ENCODE data around the gene RNF11. TPM values are rescaled to one million over a fixed set of nuclear protein-coding genes. Genes with fewer than 3 reads are reported as not detected.

Gene RNF11
- total and polyA plus RNA-seq, 11 donors = 42.4 to 143 (median 107) TPM

DNA sequence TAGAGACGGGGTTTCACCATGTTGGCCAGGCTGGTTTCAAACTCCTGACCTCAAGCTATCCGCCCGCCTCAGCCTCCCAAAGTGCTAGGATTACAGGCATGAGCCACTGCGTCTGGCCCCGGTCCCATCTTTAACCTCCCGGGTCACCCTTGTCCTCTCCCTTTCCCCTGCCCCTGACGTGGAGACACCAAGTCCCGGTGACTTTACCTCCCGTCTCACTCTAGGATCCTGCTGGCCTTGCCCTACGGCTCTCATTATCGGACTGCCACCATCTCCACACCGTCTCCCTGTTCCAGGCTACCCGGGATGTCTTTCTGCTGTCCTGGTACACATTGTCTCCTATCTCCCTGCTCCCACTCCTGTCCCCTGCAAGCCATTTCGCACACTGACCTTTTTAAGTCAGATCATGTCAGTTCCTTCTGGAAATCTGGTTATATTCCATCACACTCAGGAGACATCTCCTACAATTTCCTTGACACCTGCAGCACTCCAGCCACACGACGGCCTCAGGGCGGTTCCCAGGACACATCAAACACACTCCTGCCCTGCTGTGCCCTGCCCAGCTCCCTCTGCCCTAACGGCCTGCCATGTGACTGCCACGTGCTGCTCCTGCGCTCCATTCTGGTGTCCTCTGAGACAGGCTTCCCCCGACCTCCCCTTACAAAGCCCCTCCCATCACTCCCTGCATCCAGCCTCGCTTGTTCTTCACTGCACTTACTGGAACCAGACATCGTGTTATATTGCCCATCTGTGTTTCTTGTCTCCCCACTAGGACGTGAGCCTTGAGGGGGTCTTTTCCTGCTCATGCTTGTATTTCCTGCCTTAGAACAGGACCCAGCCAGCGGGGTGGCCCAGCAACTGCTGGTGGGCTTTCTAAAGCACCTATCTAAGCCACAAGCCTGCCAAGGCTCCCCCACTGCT lies 61.6 kb downstream of the RNF11 start:
- Histone ChIP-seq H3K9me3 (no peaks in the 10 kb centered on the region), H3K36me3 (no peaks in the 10 kb centered on the region), H3K4me3 (peak overlapping the region in 11 of 12 donors; percentile 19 to 74 (median 51)), H3K27me3 (no peaks in the 10 kb centered on the region), H3K4me1 (peaks cover 0 to 16% (median 11%) of the 10 kb centered on the region in 12 donors), H3K27ac (peak overlapping the region in 4 of 12 donors; percentile 1 to 27 (median 8))
- intact Hi-C loops (cut with DNase I) = loop anchor here in 9 of 10 donors (2.0 to 10.0 kb wide), 6 partner anchors 60 to 105 kb away; partner anchors contain the start of gene RNF11 (in 5 of the 9)
- DNase-seq (no peak), ATAC-seq (peak; percentile 7 to 31 (median 21))
- 71 to 77% (median 73%) methylated on average over 25 of the region's 25 CpGs for WGBS, 4 donors
- TF ChIP-seq, protein P1, sequence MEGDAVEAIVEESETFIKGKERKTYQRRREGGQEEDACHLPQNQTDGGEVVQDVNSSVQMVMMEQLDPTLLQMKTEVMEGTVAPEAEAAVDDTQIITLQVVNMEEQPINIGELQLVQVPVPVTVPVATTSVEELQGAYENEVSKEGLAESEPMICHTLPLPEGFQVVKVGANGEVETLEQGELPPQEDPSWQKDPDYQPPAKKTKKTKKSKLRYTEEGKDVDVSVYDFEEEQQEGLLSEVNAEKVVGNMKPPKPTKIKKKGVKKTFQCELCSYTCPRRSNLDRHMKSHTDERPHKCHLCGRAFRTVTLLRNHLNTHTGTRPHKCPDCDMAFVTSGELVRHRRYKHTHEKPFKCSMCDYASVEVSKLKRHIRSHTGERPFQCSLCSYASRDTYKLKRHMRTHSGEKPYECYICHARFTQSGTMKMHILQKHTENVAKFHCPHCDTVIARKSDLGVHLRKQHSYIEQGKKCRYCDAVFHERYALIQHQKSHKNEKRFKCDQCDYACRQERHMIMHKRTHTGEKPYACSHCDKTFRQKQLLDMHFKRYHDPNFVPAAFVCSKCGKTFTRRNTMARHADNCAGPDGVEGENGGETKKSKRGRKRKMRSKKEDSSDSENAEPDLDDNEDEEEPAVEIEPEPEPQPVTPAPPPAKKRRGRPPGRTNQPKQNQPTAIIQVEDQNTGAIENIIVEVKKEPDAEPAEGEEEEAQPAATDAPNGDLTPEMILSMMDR (IDR thresholded peaks at IDR 0.05) = no peak
- no peak for TF ChIP-seq POLR2A (IDR thresholded peaks at IDR 0.05)

DNA sequence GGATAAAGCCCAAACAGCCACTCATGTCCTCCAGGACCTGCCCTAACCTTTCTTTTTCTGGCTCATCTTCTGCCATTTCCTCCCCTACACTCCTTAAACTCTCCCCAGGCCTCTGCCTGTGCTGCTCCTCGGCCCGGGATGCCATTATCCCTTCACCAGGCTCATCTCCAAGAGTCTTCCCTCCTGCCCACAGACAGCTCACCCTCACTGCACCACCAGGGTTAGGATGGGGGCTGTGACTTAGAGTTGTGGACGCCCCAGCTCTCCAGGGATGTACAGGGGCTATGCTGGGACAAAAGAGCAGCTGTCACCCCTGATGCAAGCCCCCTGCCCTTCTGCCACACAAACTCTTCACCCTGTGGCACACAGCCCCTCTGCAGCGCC lies 62.2 kb downstream of the RNF11 start:
- DNase-seq (no peak), ATAC-seq (no peak)
- Histone ChIP-seq H3K9me3 (no peaks in the 10 kb centered on the region), H3K4me1 (peaks cover 0 to 19% (median 11%) of the 10 kb centered on the region in 12 donors), H3K27ac (no peak overlapping the region), H3K36me3 (no peaks in the 10 kb centered on the region), H3K27me3 (no peaks in the 10 kb centered on the region), H3K4me3 (no peak overlapping the region)
- 81 to 89% (median 86%) methylated on average over 4 of the region's 4 CpGs for WGBS, 4 donors
- TF ChIP-seq, protein P1 (IDR thresholded peaks at IDR 0.05) = no peak
- no peak for TF ChIP-seq POLR2A (IDR thresholded peaks at IDR 0.05)
- intact Hi-C loops (cut with DNase I) = loop anchor here in 8 of 10 donors (5.0 to 10.0 kb wide), 4 partner anchors 61 to 106 kb away; partner anchors contain the start of gene RNF11 (in 4 of the 8)

DNA sequence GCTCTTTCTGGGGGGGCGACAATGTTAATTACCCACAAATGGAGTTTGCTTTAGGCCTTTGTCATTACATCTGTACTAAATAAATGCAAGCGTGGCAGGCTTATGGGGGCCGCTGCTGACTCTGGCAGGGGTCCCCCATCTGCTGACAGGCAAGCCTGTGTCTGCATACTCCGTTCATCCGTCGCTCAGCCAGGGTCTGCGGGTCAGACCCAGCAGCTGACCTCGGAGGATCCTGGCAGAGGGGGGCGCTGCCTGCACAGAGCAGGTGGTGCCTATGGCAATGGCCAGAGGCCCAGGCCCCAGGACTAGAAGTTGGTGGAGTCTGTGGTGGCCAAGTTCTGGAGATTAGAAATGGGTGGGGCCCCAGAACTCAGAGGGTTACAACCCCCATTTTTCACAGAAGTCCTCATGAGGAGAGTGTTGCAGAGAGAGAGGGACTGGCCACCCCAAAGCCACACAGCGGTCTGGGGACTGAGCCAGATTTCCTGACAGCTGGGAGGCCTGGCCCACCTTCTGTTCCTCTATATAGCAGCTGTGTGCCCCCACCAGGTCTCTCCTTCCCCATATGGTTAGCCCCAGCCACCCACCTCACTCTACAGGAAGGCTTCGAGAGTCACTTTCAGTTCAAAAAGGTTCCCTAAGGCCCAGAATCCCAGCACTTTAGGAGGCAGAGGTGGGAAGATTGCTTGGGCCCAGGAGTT lies 63.3 kb downstream of the RNF11 start:
- TF ChIP-seq, protein P1 (IDR thresholded peaks at IDR 0.05) = no peak
- TF ChIP-seq POLR2A (IDR thresholded peaks at IDR 0.05) = no peak
- ATAC-seq (no peak), DNase-seq (no peak)
- no peaks in the 10 kb centered on the region for H3K9me3 ChIP-seq
- H3K36me3 ChIP-seq = no peaks in the 10 kb centered on the region
- intact Hi-C loops (cut with DNase I) = loop anchor here in 8 of 10 donors (5.0 to 10.0 kb wide), 4 partner anchors 62 to 107 kb away; partner anchors contain the start of gene RNF11 (in 4 of the 8)
- H3K4me1 ChIP-seq = peaks cover 0 to 29% (median 11%) of the 10 kb centered on the region in 12 donors
- no peaks in the 10 kb centered on the region for H3K27me3 ChIP-seq
- WGBS, 4 donors = 94 to 98% (median 96%) methylated on average over 10 to 11 of the region's 11 CpGs
- H3K4me3 ChIP-seq = no peak overlapping the region
- H3K27ac ChIP-seq = no peak overlapping the region

Data from heart left ventricle (tissue), 16 donors.